Mononuclear cell (primary cell): ENCODE data around the gene NCS1. TPM values are rescaled to one million over a fixed set of nuclear protein-coding genes. Genes with fewer than 3 reads are reported as not detected.

Experiments used
- H3K27me3 ChIP-seq: 2 replicates; pipeline ENCODE4 v1.6.0; 2011; ENCODE audit warnings: low read length, control low read depth; ENCODE audit not compliant: insufficient read depth
- H3K4me1 ChIP-seq: 2 replicates; pipeline ENCODE4 v1.5.1; 2011; ENCODE audit warnings: mild to moderate bottlenecking, low read length, control low read depth; ENCODE audit not compliant: insufficient read depth
- H3K4me3 ChIP-seq: 2 replicates; pipeline ENCODE4 v1.5.1; 2011; ENCODE audit warnings: mild to moderate bottlenecking, low read length, moderate library complexity
- H3K9me3 ChIP-seq: 2 replicates; pipeline ENCODE4 v1.5.1; 2011; ENCODE audit warnings: low read depth, mild to moderate bottlenecking, control low read depth, low read length
- total RNA-seq: library from RNA; depleted of rRNA; stranded (reverse); fragments of >200 nt; gene quantifications from one replicate; pipeline ENCODE4 v1.2.3, GENCODE V29; 2012

Gene NCS1
- total RNA-seq: 0.42 TPM

DNA sequence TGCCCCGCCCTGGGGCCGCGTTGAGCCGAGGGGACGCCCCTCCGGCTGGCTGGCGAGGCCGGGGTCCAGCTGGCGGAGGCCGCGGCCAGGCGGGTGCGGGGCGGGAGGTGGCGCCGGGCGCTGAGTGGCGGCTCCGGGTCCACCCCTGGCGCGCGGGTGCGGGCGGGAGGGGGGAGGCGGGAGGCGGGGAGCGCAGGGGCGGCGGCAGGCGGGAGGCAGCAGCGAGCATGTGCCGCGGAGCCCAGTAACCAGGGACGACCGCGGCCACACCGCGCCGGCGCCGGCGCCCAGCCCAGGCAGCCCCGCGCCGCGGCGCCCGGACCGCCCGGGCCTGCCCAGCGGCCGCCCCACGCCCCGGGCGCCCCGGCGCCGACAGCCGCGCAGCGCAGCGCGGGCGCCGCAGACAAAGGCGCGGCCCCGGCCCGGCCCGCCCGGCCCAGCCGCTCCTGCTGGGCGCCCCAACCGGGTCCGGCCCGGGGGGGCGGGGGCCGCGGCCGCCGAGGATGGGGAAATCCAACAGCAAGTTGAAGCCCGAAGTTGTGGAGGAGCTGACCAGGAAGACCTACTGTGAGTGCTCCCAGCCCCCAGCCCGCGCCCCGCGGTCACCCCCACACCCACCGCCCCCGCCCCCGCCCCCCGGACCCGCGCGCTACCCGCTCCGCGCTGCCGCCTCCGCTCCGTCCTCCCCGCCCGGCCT, at the start of gene NCS1:
TSS of gene NCS1 (plus strand) at position 244 of the 697 bp plus-strand sequence. CDS start at position 504, 260 bp downstream.
- Histone ChIP-seq H3K4me1 (peaks cover 6% of the 10 kb centered on the region), H3K4me3 (no peak within 1 kb of the TSS), H3K27me3 (peaks cover 18% of the 10 kb centered on the region), H3K9me3 (no peaks in the 10 kb centered on the region)

DNA sequence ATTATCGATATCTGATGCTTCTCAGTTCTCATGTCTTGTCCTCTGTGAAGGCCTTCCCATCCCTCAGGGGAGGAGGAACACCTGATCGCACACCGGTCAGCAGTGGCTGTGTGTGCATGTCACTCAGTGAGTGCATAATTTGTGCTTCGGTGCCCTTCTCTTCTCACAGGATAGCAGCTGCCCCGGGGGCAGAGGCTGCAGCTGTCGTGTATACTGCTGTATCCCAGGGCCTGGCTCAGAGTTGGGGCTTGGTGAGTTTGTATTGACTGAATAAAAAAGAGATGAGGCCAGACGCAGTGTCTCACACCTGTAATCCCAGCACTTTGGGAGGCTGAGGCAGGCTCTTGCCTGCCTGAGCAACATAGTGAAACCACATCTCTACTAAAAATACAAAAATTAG, 49.7 kb upstream of the NCS1 start:
- no peaks in the 10 kb centered on the region for H3K9me3 ChIP-seq
- peaks cover 12% of the 10 kb centered on the region for H3K4me1 ChIP-seq
- H3K27me3 ChIP-seq: no peaks in the 10 kb centered on the region
- no peak overlapping the region for H3K4me3 ChIP-seq

DNA sequence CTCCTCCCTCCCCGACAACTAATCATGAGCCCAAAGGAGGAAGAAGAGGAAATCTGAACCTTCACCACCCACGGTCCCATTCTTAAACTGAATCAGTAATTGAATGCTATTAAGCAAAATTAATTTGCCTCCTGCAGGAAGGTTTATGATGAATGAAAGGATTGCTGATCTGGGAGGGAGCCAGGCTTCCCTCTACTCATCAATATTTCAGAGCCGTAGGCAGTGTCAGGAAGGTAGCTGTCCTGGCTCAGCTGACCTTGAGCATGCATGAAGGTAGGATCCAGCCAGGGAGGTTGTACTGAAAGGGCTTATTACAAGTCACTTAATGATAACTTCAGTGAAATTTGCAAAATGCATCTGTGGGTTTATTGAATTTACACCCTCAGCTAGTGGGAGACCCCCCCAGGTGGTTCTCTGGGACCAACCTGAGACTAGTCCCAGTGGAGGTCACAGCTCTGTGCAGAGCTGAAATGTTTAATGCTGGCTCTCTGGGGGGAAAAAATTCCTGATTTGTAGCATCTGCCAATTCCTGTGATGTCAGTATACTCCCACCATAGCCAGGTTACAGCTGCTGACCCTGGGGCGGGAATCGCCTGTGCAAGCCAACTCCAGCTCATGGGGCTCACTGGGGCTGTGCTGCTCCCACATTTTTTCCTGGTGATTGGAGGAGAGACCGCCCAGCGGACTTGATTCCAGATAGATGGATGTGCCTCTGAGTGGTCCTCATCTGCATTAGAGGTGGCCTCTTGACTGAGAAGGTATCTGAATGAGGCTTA, 47.9 kb upstream of the NCS1 start:
- Histone ChIP-seq H3K9me3 (no peaks in the 10 kb centered on the region), H3K4me3 (no peak overlapping the region), H3K4me1 (peaks cover 30% of the 10 kb centered on the region), H3K27me3 (no peaks in the 10 kb centered on the region)

DNA sequence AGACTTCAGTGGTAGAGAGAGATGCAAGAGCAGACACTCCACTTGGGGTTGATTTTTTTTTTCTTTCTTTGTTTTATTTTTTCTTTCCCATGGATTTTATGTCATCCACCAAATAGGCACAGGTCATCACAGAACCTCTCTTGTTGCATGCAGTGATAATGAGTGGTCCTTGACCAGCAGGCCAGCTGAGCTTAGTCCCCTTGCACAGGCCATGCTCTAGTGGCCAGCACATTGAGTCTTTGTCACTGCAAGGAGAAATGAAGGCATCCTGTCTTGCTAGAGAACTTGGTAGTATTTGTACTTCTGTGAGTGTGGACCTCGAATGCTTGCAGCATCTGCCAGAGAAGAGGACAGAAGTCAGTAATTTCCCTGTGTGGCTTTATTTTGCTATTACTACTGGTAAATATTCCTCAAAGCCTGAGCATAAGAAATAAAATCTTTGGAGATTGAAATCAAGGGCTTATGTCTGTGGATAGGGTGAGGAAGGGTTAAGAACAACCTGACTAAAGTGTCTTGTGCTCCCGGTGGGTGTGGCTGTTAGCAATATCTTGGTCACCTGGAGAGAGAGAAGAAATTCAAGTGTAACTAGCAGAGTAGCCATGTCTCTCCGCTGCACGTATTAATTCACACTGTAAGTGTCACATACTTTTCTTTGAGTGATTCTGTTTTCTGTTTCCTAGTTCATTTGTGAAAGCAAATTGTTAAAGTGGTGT, 45.3 kb upstream of the NCS1 start:
- Histone ChIP-seq H3K4me1 (peaks cover 51% of the 10 kb centered on the region), H3K4me3 (no peak overlapping the region), H3K9me3 (no peaks in the 10 kb centered on the region), H3K27me3 (no peaks in the 10 kb centered on the region)

DNA sequence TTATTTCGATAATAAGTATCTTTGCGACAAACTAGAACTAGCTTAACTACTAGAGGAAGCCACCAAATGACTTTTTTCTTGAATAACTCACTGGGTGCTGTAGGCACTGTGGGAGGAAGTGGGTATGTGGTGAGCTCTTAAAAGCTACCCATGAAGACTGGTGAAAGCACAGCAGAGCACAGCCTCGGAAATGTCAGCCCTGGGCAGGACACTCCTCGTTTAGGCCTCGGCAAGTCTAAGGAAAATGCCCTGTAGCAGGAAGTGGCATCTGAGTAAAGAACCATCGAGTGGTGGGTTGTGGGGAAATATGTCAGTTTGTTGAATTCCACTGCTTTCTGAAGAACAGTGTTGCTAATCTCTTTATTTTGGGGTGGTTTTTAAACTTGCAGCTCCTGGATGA, 44.0 kb upstream of the NCS1 start:
- Histone ChIP-seq H3K4me3 (no peak overlapping the region), H3K27me3 (no peaks in the 10 kb centered on the region), H3K4me1 (peaks cover 51% of the 10 kb centered on the region), H3K9me3 (no peaks in the 10 kb centered on the region)

DNA sequence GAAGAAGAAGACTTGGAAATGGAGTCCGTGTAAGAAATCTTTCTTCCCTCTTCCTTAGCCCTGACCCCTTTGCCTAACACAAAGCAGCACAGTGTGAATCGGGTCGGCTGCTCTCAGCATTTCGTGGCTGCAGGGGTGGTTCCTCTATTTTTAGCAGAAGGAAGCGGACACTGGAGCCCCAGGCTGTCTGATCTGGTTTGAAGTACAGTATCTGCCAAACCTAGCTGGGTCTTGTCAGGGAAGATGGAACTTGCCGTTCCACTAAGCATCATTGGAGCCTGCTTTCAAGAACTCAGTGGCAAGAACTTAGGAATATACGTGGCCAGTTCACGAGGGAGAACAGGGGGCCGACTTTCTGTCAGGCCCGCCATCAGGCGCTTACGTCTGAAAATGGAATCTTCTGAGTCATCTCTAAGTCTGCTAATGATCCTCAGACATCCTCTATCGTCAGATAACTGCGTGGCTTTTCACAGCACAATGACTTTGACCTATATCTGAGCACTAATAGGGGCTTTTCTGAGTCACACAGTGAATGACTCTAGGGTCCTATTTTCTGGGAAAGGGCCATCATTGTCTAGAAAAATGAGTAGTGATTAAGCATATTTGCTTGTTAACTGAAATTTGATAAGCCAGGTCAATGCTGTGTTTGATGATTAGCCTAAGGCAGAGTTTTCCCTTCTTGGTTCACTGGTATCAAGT, 43.3 kb upstream of the NCS1 start:
- H3K4me3 ChIP-seq: no peak overlapping the region
- H3K27me3 ChIP-seq: no peaks in the 10 kb centered on the region
- H3K4me1 ChIP-seq: peaks cover 51% of the 10 kb centered on the region
- H3K9me3 ChIP-seq: no peaks in the 10 kb centered on the region

DNA sequence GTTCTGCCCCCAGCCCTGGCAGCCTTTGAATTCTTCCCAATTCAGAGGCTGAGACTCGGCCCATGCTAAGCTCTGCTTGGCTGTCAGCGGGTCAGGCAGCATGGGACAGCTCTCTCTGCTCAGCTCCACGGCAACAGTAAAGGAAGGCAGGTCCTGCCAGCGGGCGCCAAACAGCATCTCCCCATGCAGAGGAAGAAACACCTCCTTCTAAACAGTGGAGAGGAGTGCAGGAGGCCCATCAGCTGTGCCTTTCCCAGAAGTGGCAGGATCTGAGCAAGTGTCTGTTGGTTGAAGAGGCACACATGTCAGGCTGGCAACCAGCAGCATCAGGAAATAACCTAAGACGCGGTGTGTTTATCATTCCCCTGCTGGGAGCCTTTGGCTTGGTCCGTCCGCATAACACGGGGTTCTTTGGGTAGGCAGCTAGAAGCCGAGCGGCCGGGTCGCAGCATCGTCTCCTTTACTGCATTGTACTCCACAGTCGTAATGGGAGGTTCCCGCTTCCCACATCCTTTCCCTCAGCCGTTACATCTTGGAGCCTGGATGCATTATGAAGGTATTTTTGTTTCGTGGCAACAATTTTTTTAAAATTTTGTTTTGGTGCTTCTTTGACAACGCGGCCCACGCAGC, 42.7 kb upstream of the NCS1 start:
- H3K4me1 ChIP-seq: peaks cover 51% of the 10 kb centered on the region

DNA sequence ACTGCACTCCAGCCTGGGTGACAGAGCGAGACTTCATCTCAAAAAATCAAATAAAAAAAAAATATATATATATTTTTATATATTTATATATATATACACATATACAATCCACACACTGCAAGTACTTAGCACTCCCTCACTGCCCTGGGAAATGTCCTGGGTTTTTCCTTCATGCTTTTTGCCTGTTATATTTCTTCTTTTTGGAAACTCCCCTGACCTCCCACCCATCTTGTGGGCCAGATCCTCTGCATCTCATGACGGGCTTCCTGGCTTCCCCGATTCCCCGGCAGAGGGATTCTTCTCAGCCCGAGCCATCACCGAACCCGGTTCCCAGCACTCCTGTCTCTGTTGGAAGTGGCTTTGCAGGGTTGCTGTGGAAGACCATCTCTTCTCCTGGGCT, 39.5 kb upstream of the NCS1 start:
- H3K27me3 ChIP-seq: no peaks in the 10 kb centered on the region
- H3K4me3 ChIP-seq: no peak overlapping the region
- no peaks in the 10 kb centered on the region for H3K9me3 ChIP-seq
- H3K4me1 ChIP-seq: peaks cover 50% of the 10 kb centered on the region

More for the DNA sequence above, 42.7 kb upstream of the NCS1 start:
- H3K4me3 ChIP-seq: no peak overlapping the region
- H3K27me3 ChIP-seq: no peaks in the 10 kb centered on the region
- H3K9me3 ChIP-seq: no peaks in the 10 kb centered on the region

DNA sequence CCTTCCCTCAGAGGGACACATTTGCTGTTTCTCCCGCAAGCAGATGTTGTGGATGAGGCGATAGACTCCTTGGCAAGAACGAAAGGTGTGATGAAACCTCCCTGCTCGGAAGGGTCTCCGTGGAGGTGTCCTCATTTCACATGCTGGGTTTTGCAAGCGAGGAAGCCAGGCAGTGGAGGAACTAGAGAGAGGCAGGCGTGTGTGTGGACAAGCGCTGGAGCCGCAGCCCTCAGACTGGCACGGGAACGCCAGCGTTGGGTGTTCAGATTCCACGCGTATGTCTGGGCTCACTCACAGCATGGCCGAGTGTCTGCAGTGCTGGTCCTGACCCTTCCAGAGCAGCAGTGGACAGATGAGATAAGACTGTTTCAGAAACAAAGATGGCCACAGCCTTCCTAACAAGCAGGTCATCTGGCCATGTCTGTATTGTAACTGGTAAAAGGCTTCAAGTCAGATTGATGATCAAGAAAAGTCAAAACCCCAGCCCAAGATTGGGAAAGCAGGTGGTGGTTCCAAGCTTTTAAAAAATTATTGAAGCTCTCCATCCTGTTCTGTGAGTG, 35.0 kb upstream of the NCS1 start:
- Histone ChIP-seq H3K27me3 (no peaks in the 10 kb centered on the region), H3K9me3 (no peaks in the 10 kb centered on the region), H3K4me3 (no peak overlapping the region), H3K4me1 (peaks cover 36% of the 10 kb centered on the region)

DNA sequence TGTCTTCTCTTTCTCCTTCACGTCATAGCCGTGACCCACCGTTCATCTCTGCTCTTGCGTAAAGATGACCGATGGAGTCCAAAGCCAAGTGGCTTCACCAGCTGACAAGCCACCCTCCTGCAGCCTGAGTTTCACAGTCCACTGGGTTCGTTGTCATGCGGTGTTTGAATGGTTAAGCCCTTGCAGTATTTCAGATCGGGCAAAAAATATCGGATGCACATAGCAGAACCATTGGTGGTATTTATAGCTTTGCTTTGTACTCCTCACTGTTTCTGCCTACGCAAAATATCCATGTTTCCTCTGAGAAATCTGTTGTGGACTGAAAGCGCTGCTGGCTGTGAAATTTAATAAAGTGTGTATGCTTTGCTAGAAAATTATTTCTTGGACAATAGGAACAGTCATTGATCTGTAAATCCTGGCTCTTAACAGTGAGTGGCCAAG, 34.5 kb upstream of the NCS1 start:
- Histone ChIP-seq H3K9me3 (no peaks in the 10 kb centered on the region), H3K27me3 (no peaks in the 10 kb centered on the region), H3K4me3 (no peak overlapping the region), H3K4me1 (peaks cover 36% of the 10 kb centered on the region)

DNA sequence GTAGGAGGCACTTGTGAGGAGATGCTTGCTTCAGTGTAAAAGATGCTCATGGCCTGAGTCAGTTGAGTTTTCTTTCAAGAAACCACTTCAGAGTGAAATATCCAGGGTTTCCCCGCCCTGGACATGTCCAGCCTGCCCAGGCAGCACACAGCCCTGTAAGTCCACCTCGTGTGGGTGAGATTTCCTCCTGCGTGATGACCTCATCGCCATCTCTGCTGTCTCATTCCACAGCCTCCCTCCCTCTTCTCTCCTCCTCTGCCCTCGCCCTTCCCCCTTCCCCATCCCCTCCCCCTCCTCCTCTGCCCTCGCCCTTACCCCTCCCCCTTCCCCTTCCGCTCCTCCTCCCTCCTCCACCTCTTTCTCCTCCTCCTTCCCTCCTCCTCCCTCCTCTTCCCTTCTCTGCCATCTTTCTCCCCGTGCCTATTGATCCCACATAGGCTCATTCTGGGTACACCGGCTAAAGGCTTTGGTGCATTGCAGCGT, 34.0 kb upstream of the NCS1 start:
- Histone ChIP-seq H3K9me3 (no peaks in the 10 kb centered on the region), H3K27me3 (no peaks in the 10 kb centered on the region), H3K4me1 (peaks cover 36% of the 10 kb centered on the region), H3K4me3 (no peak overlapping the region)

DNA sequence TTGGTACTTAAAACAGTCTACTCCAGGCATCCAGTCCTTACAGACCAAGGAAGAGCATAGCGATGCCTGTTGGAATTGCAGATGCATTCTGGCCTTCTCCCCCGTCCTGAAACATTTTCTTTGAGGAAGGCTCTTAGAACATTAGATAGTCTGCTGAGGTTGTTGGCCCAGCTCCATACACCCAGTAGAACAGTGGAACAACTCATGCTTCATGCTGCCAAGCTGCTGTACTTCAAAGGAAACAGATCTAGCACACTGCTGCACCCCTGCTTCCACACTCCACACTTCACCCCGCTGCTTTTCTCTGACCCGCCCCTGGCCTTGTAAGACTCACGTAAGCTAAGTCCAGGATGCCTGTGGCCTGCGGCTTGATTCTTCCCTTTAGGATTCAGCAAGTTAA, 33.4 kb upstream of the NCS1 start:
- no peak overlapping the region for H3K4me3 ChIP-seq
- H3K9me3 ChIP-seq: no peaks in the 10 kb centered on the region
- H3K27me3 ChIP-seq: peaks cover 4% of the 10 kb centered on the region
- H3K4me1 ChIP-seq: peaks cover 40% of the 10 kb centered on the region

DNA sequence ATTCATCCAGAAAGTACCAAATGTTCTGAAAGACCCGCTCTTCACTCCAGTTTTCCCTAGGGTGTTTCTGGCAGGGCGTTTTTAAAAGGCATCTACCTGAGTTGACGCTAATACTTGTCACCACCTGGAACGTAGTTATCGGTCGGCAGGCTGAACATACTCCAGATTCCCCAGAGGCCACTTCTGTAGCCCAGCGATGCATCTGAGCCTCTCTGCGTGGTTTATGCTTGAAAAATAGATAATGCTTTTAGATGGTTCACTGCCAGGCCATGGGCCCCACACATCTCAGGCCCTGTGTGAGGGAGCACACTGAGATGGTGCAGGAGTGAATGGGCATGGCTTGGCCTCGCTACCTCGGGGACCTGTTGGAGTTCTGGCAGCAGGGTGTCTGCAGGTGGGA, 33.0 kb upstream of the NCS1 start:
- Histone ChIP-seq H3K4me1 (peaks cover 44% of the 10 kb centered on the region), H3K27me3 (peaks cover 4% of the 10 kb centered on the region), H3K4me3 (no peak overlapping the region), H3K9me3 (no peaks in the 10 kb centered on the region)

DNA sequence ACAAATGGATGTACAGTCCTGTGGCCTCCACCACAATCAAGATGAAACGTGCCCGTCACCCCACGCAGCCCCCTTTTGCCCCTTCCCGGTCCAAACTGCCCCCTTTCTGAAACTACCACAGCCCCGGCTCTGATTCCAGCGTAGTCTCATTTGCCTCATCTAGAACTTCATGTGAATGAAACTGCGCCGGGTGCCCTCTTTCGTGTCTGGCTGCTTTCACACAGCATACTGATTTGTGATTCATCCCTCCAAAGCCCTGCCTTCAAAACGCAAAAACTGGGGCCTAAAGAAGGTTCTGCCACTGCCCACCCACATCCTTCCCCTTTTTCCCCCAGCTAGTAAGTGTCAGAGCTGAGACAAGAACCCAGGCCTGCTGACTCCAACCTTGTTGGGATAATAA, 31.5 kb upstream of the NCS1 start:
- peaks cover 14% of the 10 kb centered on the region for H3K27me3 ChIP-seq
- peaks cover 44% of the 10 kb centered on the region for H3K4me1 ChIP-seq
- no peaks in the 10 kb centered on the region for H3K9me3 ChIP-seq
- no peak overlapping the region for H3K4me3 ChIP-seq
